ENCODE measurements around the gene TBC1D4.

DNA sequence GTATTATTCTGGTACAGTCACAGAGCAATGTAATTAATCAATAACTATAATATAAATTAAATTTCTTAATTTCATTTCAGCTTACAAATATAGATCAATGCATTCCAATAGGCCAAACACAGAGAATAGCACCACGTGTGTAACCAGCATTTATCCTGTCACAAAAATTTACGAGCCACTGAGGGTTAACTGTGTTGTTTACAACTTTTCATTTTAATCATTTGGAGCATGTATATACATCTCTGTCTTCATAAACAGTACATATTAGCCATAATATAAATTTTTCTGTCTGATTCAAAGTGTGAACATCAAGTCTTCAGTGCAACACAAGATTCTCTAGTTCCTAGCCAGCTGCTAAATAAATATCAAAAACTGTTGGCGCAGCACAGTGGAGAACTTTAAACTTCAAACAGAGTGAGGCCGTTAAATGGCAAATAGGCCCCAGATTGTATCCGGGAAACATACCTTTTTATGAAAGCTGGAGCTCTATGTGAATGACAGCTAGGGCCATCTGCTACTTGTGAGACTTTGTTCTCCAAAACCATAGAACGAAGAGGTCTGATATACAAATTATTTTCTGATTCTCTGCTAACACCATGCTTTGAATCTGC, 105.1 kb downstream of the TBC1D4 start:
- TF ChIP-seq POLR2AphosphoS5 (IDR thresholded peaks at IDR 0.05) (no peak), POLR2A (IDR thresholded peaks at IDR 0.05) (no peak), CTCF (IDR thresholded peaks at IDR 0.05) (no peak), EP300 (IDR thresholded peaks at IDR 0.05) (no peak)
